Left ventricle myocardium inferior (tissue), 1 donor: ENCODE results near the gene GGTA1. TPM values are rescaled to one million over a fixed set of nuclear protein-coding genes. Genes with fewer than 3 reads are reported as not detected.

ENCODE experiments used
- DNase-seq: peaks from one replicate; pipeline ENCODE4 v3.0.0-alpha.2; 2020
- H3K27ac ChIP-seq: fragments of 200-600 bp; replicated peaks from 2 replicates; pipeline ENCODE4 v1.8.0; 2021
- H3K27me3 ChIP-seq: fragments of 200-600 bp; 2 replicates; pipeline ENCODE4 v1.8.0; 2021; ENCODE audit warnings: low read depth
- H3K36me3 ChIP-seq: fragments of 200-600 bp; 2 replicates; pipeline ENCODE4 v1.8.0; 2021
- H3K4me1 ChIP-seq: fragments of 200-600 bp; 2 replicates; pipeline ENCODE4 v1.8.0; 2021
- H3K4me3 ChIP-seq: fragments of 200-600 bp; 2 replicates; pipeline ENCODE4 v1.8.0; 2021; ENCODE audit warnings: mild to moderate bottlenecking, moderate library complexity
- H3K9me3 ChIP-seq: fragments of 200-600 bp; replicated peaks from 2 replicates; pipeline ENCODE4 v1.8.0; 2021
- CTCF ChIP-seq: fragments of 200-600 bp; IDR thresholded peaks from 2 replicates; pipeline ENCODE4 v1.8.0; 2021; ENCODE audit warnings: antibody characterized with exemption, mild to moderate bottlenecking, borderline replicate concordance
- intact Hi-C: fragments of 100-400 bp; cut with micrococcal nuclease; formaldehyde crosslinking; loops from one replicate; pipeline ENCODE4 v1.11.0; 2022
- total RNA-seq: library from RNA; stranded (reverse); fragmentation: NEBNext Ultra II Directional; extraction: Animal tissue kit (Norgen Biotek cat#: 25700); gene quantifications from one replicate; pipeline ENCODE4 v1.2.1, GENCODE V29; 2021
- donor health status: DM: no; HTN: yes; CAD: no; lungs with severe emphysema.

GGTA1 gene
- total RNA-seq, 1 donor from 2014 or later: 34.1 TPM

- Histone ChIP-seq H3K27me3 (no peaks in the 10 kb centered on the region), H3K9me3 (no peaks in the 10 kb centered on the region), H3K4me3 (no peak overlapping the region), H3K27ac (peak overlapping the region; percentile 80), H3K36me3 (no peaks in the 10 kb centered on the region), H3K4me1 (peaks cover 64% of the 10 kb centered on the region)
- TF ChIP-seq CTCF: no peak
- intact Hi-C loops: no loop called here
- DNase-seq: no peak
These were observed 16.1 kb downstream of the GGTA1 start for GRCh38 chr9:121483473-121484031.

- TF ChIP-seq CTCF: no peak
- Histone ChIP-seq H3K36me3 (no peaks in the 10 kb centered on the region), H3K4me3 (no peak overlapping the region), H3K27me3 (no peaks in the 10 kb centered on the region), H3K27ac (peak overlapping the region; percentile 80), H3K9me3 (no peaks in the 10 kb centered on the region), H3K4me1 (peaks cover 69% of the 10 kb centered on the region)
- intact Hi-C loops: no loop called here
- no peak for DNase-seq
These were observed 16.6 kb downstream of the GGTA1 start for GRCh38 chr9:121483049-121483448.

- no peak for TF ChIP-seq CTCF
- no peaks in the 10 kb centered on the region for H3K36me3 ChIP-seq
- H3K9me3 ChIP-seq: no peaks in the 10 kb centered on the region
- no peak overlapping the region for H3K4me3 ChIP-seq
- no peak for DNase-seq
- peaks cover 79% of the 10 kb centered on the region for H3K4me1 ChIP-seq
- no peaks in the 10 kb centered on the region for H3K27me3 ChIP-seq
- peak overlapping the region; percentile 89 for H3K27ac ChIP-seq
- intact Hi-C loops: no loop called here
These were observed 20.6 kb downstream of the GGTA1 start for GRCh38 chr9:121478816-121479676.

GRCh38 chr9:121476156-121476555 lies 23.5 kb downstream of the GGTA1 start:
- H3K27ac ChIP-seq: peak overlapping the region; percentile 89
- no peak for DNase-seq

More at GRCh38 chr9:121476156-121476555, 23.5 kb downstream of the GGTA1 start:
- intact Hi-C loops: no loop called here
- Histone ChIP-seq H3K27me3 (no peaks in the 10 kb centered on the region), H3K4me1 (peaks cover 77% of the 10 kb centered on the region), H3K36me3 (no peaks in the 10 kb centered on the region), H3K9me3 (no peaks in the 10 kb centered on the region), H3K4me3 (no peak overlapping the region)
- no peak for TF ChIP-seq CTCF
